Transverse colon (tissue), 4 donors: Measurements from ENCODE around the gene KAT2A.

ENCODE experiments used
- CTCF ChIP-seq, 5 experiments: fragments of 200-600 bp in 3 of 5; fragments of 450-650 bp in 2 of 5; sonication (generic) in 3 of 5; IDR thresholded peaks; 1 replicate in 2 of 5; 2 replicates in 3 of 5; pipeline ENCODE4 v1.5.1; 2016 to 2017; ENCODE audit warnings: antibody characterized with exemption in 5 of 5, inconsistent platforms in 3 of 5, mild to moderate bottlenecking in 2 of 5, moderate library complexity in 1 of 5
- POLR2A ChIP-seq: fragments of 450-650 bp; IDR thresholded peaks from one replicate; pipeline ENCODE4 v1.6.1; 2016; ENCODE audit warnings: antibody characterized with exemption, mild to moderate bottlenecking, moderate library complexity
- POLR2AphosphoS5 ChIP-seq, 3 donors: sonication (generic); formaldehyde crosslinking; IDR thresholded peaks; one replicate each; pipeline ENCODE4 v1.6.1; 2016; ENCODE audit warnings: antibody characterized with exemption in 3 of 3

GRCh38 chr17:42120770-42121769 is at the start of gene KAT2A:
- TF ChIP-seq CTCF (IDR thresholded peaks at IDR 0.05) (no peak), POLR2AphosphoS5 (IDR thresholded peaks at IDR 0.05) (peak; percentile 44 to 83 (median 82)), POLR2A (peak; percentile 35)
